BE2C (cell line): ENCODE results near the gene NCOA5.

Experiments used
- DNase-seq: peaks from one replicate; pipeline ENCODE4 v3.0.0-alpha.2; 2020
- H3K27me3 ChIP-seq: fragments of 250-450 bp; sonication (Bioruptor Pico); 2 replicates; pipeline ENCODE4 v1.5.1; 2020; ENCODE audit warnings: mild to moderate bottlenecking
- H3K36me3 ChIP-seq: fragments of 250-450 bp; sonication (Bioruptor Pico); 2 replicates; pipeline ENCODE4 v1.5.1; 2020; ENCODE audit warnings: mild to moderate bottlenecking
- H3K4me1 ChIP-seq: fragments of 250-450 bp; sonication (Bioruptor Pico); 2 replicates; pipeline ENCODE4 v1.5.1; 2020
- H3K4me3 ChIP-seq: 2 replicates; pipeline ENCODE4 v1.5.1; 2011; ENCODE audit warnings: low read depth, low read length
- H3K9me3 ChIP-seq: fragments of 250-450 bp; sonication (Bioruptor Pico); 2 replicates; pipeline ENCODE4 v1.5.1; 2020
- CTCF ChIP-seq: IDR thresholded peaks from 2 replicates; pipeline ENCODE4 v1.5.1; 2012; ENCODE audit warnings: mild to moderate bottlenecking, low read depth, low read length

The NCOA5 gene

DNA sequence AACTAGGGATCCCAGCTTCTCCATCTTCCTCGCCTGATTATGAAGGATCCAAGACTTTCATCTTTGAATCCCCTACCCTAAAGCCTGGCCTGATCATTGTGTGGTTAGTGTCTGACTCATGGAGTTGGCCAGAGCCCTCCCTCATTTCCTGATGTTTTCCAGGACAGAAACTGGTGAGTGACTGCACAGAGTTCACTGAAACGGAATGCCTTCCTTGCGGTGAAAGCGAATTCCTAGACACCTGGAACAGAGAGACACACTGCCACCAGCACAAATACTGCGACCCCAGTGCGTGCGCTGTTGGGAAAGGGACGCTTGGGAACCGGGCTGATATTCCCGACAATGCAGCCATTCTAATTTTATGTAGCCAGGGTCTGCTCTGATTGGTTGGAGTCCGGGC, 32.3 kb upstream of the NCOA5 start:
- Histone ChIP-seq H3K27me3 (no peaks in the 10 kb centered on the region), H3K4me1 (peaks cover 5% of the 10 kb centered on the region), H3K9me3 (no peaks in the 10 kb centered on the region), H3K4me3 (no peak overlapping the region), H3K36me3 (no peaks in the 10 kb centered on the region)
- DNase-seq, result no peak
- no peak for TF ChIP-seq CTCF

DNA sequence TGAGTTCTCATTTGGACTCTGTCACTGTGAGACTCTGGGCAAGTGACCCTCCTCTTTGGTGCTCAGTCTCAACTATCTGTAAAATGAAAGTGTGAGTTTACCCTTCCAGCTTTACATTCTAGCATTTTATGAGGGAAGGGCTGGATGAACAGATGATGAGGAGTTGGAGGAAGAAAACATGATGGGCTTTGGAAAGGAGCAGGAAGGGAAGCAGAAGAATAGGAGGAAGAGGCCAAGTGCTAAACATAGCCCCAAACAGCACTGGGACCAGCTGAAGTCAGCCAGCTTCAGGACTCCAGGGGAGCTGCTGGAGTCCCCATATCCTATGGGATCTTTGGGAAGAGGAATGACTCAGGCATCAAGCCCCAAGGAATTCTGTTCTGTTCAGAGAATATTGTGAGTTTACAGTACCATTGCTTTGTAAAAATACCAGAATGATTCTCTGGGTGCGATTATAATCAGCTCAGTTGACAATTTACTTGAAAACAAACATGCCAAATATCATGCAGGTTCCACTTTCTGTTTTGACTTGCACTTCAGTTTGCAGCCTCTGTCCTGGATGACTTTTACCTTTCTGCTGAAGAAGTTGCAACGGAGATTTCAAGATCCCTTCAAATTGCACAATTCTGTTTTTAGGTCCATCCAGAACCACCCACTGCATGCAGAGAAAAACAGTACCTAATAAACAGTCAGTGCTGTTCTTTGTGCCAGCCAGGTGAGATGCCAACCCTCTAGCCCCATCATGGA, 31.6 kb upstream of the NCOA5 start:
- Histone ChIP-seq H3K4me3 (no peak overlapping the region), H3K9me3 (no peaks in the 10 kb centered on the region), H3K27me3 (no peaks in the 10 kb centered on the region), H3K4me1 (peaks cover 5% of the 10 kb centered on the region), H3K36me3 (no peaks in the 10 kb centered on the region)
- DNase-seq, result no peak
- TF ChIP-seq CTCF, result no peak

- no peak overlapping the region for H3K4me3 ChIP-seq
- DNase-seq, result no peak
- H3K9me3 ChIP-seq, result no peaks in the 10 kb centered on the region
- H3K4me1 ChIP-seq, result peaks cover 5% of the 10 kb centered on the region
- no peak for TF ChIP-seq CTCF
- no peaks in the 10 kb centered on the region for H3K27me3 ChIP-seq
- no peaks in the 10 kb centered on the region for H3K36me3 ChIP-seq
These were observed 30.4 kb upstream of the NCOA5 start for GRCh38 chr20:46120136-46120535.

GRCh38 chr20:46119547-46119946, 29.8 kb upstream of the NCOA5 start:
- Histone ChIP-seq H3K9me3 (no peaks in the 10 kb centered on the region), H3K4me3 (no peak overlapping the region), H3K27me3 (no peaks in the 10 kb centered on the region), H3K4me1 (peaks cover 5% of the 10 kb centered on the region), H3K36me3 (no peaks in the 10 kb centered on the region)
- TF ChIP-seq CTCF, result no peak
- DNase-seq, result no peak

DNA sequence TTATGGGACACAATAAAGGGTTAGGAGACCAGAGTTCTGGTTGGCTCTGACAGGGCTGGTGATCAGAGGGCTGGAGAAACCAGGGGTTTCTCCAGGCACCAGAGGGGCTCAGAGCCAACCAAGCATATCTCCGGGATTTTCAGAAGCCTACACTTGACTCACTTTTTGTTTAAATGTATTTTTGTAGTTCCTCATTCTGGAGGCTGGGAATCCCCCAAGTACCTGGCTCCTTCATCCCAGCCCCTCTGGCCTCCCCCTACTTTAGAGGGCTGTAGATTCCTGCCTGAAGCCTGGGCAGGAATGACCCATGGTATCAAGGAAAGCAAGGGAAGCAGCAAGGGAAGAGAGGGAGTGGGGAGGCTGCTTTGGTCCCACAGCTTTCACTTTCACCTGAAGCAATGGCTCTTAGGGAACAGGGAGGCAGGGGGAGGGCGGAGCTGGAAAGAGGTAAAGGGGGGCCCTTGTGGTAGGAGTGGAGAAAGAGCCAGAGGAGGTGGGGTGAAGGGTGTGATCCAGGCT, 29.3 kb upstream of the NCOA5 start:
- Histone ChIP-seq H3K4me3 (no peak overlapping the region), H3K4me1 (peaks cover 5% of the 10 kb centered on the region), H3K9me3 (no peaks in the 10 kb centered on the region), H3K27me3 (no peaks in the 10 kb centered on the region), H3K36me3 (no peaks in the 10 kb centered on the region)
- TF ChIP-seq CTCF, result no peak
- DNase-seq, result no peak

GRCh38 chr20:46118481-46119020, 28.8 kb upstream of the NCOA5 start:
- Histone ChIP-seq H3K4me3 (no peak overlapping the region; the same call in 1 of the 2 replicates), H3K4me1 (peaks cover 5% of the 10 kb centered on the region), H3K36me3 (no peaks in the 10 kb centered on the region), H3K27me3 (no peaks in the 10 kb centered on the region), H3K9me3 (no peaks in the 10 kb centered on the region)
- TF ChIP-seq CTCF, result no peak
- DNase-seq, result no peak
